C4-2B (cell line): ENCODE measurements around the gene PRPSAP1.

Experiments used
- H3K27ac ChIP-seq: fragments of 450-650 bp; 2 replicates; pipeline ENCODE4 v1.5.1; 2017
- CTCF ChIP-seq: fragments of 450-650 bp; conservative IDR thresholded peaks from 2 replicates; pipeline ENCODE4 v1.5.1; 2017; ENCODE audit warnings: mild to moderate bottlenecking
- ZFX ChIP-seq: fragments of 450-650 bp; IDR thresholded peaks from 2 replicates; pipeline ENCODE4 v1.6.1; 2017

The PRPSAP1 gene

GRCh38 chr17:76385892-76386786, 32.4 kb upstream of the PRPSAP1 start:
- TF ChIP-seq CTCF, result peak; percentile 97
- TF ChIP-seq ZFX, result peak; percentile 47; the same call in 1 of the 2 replicates
- H3K27ac ChIP-seq, result peak overlapping the region; percentile 15

GRCh38 chr17:76384987-76385891, 31.5 kb upstream of the PRPSAP1 start:
- TF ChIP-seq CTCF (no peak), ZFX (no peak)
- peak overlapping the region; percentile 49 for H3K27ac ChIP-seq

DNA sequence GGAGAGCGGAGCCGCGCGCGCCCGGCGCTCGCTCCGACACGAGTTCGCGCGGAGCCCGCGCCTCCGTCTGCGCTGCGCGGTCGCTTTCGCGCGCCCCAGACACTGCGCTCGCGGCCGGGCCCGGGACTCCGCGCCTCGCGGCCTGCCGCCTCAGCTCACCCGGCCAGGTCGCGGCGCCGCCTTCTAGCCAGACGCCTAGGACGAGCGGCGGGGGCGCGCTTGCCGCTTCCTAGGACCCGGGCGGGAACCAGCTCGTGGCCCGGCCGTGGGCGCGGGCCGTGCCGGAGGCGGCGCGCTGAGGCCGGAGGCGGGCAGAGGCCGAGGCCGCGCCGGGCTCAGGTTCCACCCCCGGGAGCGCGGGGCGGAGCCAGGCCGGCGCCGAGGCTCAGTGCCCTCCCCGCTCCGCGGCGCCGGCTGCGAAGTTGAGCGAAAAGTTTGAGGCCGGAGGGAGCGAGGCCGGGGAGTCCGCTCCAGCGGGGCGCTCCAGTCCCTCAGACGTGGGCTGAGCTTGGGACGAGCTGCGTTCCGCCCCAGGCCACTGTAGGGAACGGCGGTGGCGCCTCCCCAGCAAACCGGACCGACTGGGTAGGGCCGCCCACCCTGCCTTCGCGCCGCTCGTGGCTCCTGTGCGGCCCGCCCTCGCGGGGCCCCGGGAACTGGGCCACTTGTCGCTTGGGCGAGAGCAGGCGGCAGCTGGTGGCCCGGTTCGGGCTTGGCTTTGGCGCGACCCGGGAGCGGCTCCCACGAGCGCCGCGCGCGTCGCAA, 30.7 kb upstream of the PRPSAP1 start, which contains the start of gene SPHK1:
Gene SPHK1, plus strand, starts transcription at position 388 of the 765 bp plus-strand sequence. CDS start 1,036 bp downstream, outside the sequence.
- H3K27ac ChIP-seq, result peak within 1 kb of the TSS; percentile 49
- TF ChIP-seq CTCF, result no peak
- TF ChIP-seq ZFX, result 0 out of 2 replicates have a peak, but pooled peaks have one; percentile 38

- H3K27ac ChIP-seq, result peak overlapping the region; percentile 49
- no peak; the same call in 1 of the 2 replicates for TF ChIP-seq CTCF
- no peak for TF ChIP-seq ZFX
Observed at GRCh38 chr17:76383546-76384221, 30.0 kb upstream of the PRPSAP1 start.

DNA sequence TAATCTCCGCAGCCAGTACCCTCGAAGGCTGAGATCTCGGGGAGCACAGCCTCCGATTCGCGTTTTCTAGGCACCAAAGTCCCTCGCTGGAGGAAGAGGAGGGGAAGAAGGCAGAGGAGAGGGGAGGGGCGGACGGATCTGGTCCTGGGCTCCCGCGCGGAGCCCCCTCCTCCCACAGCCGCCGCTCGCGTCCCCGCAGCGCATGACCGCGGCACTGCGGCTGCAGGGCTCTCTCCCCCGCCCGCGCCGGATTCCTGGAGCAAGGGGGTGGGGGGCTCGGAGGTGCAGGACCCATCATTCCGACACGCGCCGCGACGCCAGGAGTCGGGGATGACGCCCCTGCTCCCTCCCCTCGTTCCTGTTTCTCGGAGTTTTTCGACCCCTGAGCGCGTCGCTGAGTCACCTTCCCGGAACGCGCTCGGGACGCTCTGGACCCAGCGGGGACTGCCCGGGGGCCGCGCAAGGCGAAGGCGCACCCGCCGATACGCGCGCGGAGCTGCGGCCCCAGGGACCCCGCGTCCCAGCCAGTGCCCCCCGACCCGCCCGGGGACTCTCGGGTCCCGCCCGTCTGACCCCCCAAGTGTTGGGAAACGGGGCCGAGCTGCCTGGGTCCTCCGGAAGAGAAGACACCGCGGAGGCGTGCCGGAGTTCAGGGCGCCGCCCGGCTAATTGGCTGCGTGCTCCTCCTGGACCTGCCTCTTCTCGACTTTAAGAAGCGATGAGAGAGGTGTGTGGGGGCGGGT, 29.3 kb upstream of the PRPSAP1 start:
- TF ChIP-seq ZFX (no peak), CTCF (no peak)
- H3K27ac ChIP-seq, result peak overlapping the region; percentile 49

GRCh38 chr17:76382351-76382802, 28.7 kb upstream of the PRPSAP1 start:
- no peak overlapping the region; the same call in 1 of the 2 replicates for H3K27ac ChIP-seq
- TF ChIP-seq CTCF, result no peak
- no peak for TF ChIP-seq ZFX
